ENCODE results near the gene ILF3.
"Not testable (repeated sequence)": the region's sequence is repeated elsewhere in the genome, so short reads cannot be mapped to it uniquely, and the experiment has no call there.

The ILF3 gene

DNA sequence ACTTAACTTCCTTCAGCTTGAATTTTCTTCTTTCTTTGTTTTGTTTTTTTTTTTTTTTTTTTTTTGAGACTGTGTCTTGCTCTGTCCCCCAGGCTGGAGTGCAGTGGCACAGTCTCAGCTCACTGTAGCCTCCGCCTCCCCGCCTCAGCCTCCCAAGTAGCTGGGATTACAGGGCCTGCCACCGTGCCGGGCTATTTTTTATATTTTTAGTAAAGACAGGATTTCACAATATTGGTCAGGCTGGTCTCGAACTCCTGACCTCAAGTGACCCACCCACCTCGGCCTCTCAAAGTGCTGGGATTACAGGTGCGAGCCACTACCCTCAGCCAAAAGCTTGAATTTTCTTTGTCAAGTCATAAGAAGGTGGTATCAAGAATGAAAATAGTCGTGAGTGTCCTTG is 21.1 kb downstream of the ILF3 start:
- not testable (repeated sequence) for DNase-seq (ENCODE audit: low read depth)

DNA sequence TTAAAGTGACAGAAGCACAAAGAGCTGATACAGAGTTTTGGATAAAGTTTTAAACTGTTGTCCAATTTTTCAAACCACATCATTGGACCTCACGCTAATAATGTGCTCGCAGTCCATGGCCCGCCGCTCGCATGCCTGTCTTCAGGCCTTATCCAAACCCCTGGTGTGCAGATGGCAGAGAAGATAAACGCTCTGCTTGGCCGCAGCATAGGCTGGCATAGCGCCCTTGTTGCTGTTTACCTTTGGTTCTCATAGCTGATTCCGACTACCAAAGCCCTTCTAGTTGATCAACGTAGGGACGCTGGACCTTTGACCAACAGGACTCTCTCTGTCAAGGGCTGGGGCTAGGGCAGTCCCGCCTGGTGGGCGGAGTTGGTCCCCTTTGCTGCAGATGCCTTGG is 23.6 kb downstream of the ILF3 start:
- no peak for DNase-seq (ENCODE audit: low read depth)

DNA sequence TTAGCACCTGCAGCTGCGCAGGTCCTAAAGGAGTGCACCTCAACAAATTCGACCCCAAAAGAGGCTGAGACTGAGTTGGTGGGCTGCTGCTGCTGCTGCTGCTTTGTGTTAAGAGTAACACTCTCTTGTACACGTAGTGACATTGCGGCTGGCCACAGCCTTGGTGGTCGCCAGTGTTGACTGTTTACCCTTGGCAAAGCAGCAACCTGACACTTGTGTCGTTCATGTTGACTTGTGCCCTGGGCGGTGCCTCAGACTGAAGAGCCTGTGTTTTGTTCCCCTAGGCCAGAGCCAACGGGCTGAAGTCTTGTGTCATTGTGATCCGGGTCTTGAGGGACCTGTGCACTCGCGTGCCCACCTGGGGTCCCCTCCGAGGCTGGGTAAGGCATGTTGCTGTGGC is 24.7 kb downstream of the ILF3 start:
- DNase-seq (ENCODE audit: low read depth), result no peak

- DNase-seq (ENCODE audit: low read depth), result no peak
Observed at GRCh38 chr19:10679743-10680142, 25.6 kb downstream of the ILF3 start.

- DNase-seq (ENCODE audit: low read depth), result no peak
Observed at GRCh38 chr19:10680545-10681135, 26.5 kb downstream of the ILF3 start.

- DNase-seq (ENCODE audit: low read depth), result no peak
Observed at GRCh38 chr19:10681658-10682057, 27.5 kb downstream of the ILF3 start.

DNA sequence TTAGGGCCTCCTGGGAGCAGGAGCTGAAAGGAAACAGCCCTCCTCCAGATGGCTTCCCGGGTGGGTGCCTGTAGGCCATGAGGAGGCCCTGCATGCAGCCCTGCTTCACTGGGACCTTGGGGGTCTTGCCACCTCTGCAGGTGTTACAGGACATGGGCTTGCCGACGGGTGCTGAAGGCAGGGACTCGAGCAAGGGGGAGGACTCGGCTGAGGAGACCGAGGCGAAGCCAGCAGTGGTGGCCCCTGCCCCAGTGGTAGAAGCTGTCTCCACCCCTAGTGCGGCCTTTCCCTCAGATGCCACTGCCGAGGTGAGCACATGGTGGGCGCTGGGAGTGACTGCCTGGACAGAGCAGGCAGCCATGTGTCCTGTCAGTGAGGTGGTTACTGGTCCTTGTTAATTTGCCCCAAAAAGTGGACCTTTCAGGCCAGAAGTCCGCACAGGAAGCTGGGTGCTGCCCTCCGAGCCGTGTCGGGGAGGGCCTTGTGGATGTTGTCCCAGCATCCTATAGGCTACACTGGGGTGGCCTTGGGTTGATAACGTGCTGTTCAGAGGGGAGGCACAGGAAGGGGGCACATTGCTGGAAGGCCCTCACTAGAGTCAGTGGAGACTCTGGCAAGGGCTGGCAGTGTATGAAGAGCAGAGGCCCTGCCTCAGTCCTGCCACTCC is 28.4 kb downstream of the ILF3 start:
- DNase-seq (ENCODE audit: low read depth), result no peak

DNA sequence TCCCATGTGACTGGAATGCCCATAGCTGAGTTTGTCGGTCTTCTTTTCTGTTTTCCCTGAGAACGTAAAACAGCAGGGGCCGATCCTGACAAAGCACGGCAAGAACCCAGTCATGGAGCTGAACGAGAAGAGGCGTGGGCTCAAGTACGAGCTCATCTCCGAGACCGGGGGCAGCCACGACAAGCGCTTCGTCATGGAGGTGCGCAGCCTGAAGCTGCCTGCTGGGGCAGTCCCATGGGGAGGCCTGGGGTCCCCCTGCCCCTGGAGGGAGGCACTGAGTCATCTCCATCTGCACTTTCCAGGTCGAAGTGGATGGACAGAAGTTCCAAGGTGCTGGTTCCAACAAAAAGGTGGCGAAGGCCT is 28.9 kb downstream of the ILF3 start:
- no peak for DNase-seq (ENCODE audit: low read depth)

DNA sequence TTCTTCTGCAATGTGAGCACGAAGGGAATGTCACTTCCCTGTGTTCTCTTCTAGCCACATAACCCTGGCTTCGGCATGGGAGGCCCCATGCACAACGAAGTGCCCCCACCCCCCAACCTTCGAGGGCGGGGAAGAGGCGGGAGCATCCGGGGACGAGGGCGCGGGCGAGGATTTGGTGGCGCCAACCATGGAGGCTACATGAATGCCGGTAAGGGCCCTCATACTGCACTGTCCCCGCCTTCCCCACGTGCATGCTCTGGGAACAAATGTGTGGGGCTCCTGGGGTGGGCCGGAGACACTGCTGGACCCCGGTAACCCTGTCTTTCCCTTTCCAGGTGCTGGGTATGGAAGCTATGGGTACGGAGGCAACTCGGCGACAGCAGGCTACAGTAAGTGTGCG is 29.4 kb downstream of the ILF3 start:
- no peak for DNase-seq (ENCODE audit: low read depth)

- DNase-seq (ENCODE audit: low read depth), result no peak
Observed at GRCh38 chr19:10685210-10685609, 31.1 kb downstream of the ILF3 start.

- DNase-seq (ENCODE audit: low read depth), result no peak
Observed at GRCh38 chr19:10686193-10686592, 32.0 kb downstream of the ILF3 start.

DNA sequence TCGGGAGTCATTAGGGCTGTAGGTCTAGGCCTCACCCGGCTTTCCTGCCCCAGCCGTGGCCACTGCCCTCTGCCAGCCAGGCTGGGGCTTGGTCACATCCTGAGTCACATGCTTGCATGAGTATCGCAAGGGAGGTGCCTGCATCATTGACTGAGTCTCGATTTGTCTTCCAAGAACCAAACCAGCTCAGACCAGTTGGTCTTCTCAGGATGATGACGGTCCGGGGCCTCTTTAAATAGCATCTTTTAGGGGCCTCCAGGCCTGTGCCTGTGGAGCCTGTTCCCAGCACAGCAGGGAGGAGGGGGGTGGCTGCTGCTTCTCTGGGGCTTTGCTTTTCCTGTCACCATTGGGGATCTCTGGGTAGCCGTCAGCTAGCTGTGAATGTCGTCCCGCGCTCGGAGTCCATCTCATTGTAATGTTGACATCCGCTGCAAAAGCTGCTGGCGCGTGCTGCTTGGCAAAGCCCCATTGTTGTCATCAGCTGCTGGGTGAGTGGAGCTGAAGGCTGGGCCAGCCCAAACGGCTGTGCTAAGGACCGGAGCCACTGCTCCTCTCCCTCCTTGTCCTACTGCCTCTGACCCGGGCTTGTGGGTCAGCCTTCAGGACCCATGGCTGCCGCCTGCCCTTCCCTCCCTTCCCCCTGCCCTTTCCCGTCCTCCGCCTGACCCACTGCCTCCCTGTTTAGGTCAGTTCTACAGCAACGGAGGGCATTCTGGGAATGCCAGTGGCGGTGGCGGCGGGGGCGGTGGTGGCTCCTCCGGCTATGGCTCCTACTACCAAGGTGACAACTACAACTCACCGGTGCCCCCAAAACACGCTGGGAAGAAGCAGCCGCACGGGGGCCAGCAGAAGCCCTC is 32.7 kb downstream of the ILF3 start:
- DNase-seq (ENCODE audit: low read depth), result no peak

DNA sequence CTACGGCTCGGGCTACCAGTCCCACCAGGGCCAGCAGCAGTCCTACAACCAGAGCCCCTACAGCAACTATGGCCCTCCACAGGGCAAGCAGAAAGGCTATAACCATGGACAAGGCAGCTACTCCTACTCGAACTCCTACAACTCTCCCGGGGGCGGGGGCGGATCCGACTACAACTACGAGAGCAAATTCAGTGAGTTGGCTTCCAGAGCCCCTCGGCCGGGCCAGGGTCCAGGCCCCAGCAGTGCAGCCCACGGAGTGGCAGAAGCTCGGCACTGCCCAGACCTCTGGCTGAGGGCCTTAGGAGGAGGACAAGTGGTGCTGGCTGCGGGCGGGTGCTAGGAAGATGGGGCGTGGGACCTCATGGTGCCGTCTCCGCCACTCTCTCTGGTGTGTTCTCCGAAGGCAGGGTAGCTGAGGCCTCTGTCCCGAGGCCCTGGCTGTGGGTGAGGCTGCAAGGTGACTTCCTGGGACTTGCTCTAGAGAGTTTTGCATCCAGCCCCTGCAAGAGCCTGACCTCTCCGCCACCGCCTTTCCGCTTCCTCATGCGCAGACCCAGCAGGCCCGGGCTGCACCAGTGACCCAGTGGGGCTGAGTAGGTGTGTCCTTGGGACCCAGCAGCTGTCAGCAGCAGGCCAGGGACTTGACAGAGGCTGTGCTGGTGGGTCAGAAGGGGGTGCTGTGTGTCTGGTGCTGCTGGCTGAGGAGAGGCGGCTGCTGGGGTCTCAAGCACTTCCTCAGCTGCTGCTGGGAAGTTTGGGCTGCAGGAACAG is 33.6 kb downstream of the ILF3 start:
- DNase-seq (ENCODE audit: low read depth), result no peak

GRCh38 chr19:10688545-10689280 is 34.6 kb downstream of the ILF3 start:
- no peak for DNase-seq (ENCODE audit: low read depth)

DNA sequence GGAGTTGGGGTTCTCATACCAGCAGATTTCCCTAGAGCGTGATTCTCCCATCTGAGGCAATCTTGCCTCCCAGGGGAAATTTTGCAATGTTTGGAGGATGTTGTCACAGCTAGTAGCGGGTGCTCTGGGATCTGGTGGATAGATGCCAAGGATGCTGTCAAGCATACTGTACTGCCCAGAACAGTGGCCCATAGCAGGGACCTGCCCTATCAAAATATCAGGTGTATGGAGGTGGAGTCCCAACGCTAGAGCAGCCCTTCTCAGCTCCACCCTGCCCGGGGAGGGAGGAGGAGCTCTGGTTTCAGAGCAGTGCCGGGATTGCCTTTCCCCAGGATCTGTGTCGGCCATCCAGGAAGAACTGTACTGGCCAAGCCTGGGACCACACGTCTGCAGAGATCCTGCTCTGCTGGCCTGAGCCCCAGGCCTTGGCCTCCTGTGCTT is 36.2 kb downstream of the ILF3 start:
- DNase-seq (ENCODE audit: low read depth), result no peak

DNA sequence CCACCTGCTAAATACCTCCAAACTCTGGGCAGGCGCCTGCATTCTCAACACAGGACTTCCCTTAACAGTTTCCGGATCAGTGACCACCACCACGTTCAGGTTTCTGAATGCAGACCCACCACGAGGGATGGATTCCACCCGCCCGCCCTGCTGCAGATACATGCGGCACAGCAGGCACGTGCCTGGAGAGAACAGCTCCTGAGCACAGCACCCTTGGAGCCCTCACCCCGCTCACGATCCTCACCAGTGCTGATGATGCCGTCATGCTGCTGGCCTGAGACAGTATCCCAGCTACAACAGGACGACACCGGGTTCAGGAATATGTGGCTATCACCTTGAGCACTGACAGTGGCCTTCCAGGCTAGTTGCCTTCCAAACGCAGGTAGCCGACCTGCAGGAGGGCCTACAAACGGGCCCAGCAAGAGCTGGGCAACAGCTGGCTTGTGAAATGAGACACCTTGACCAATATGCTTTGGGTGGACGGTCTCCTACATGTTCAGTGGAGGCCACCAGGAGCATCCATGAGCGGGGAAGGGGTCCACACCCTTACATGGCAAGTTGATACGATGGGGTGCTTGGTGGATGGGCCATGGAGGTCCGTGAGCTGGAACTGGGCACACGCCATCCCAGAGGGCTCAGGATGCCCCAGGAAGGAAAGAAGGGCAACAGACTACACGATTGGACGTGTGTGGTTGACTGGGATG is 37.2 kb downstream of the ILF3 start:
- DNase-seq (ENCODE audit: low read depth), result no peak

GRCh38 chr19:10691883-10692282 is 37.7 kb downstream of the ILF3 start:
- no peak for DNase-seq (ENCODE audit: low read depth)

DNA sequence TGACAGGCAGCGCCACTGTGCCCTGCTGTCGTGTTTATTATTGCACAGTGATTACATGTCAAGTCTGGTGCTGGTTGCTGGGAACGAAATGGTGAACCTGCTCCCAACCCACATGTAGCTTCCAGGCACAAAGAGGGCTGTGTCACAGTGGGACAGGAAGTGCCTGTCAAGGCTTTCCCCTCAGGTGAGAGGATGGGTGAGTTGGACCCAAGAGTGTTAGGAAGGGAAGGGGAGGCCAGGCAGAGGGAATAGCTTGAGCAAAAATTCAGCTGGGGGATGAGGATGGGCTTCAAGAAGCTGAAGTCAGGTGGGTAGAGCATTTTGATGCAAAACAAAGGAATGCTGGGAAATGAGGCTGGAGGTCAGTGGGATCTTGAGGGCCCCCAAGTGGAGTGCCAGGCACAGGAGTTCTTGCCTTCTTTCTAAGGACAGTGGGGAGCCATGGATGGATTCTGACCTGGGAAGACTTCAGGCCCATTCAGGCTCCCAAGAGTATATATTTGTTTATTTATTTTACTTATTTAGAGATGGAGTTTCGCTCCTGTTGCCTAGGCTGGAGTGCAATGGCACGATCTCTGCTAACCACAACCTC is 38.6 kb downstream of the ILF3 start:
- no peak for DNase-seq (ENCODE audit: low read depth)

DNA sequence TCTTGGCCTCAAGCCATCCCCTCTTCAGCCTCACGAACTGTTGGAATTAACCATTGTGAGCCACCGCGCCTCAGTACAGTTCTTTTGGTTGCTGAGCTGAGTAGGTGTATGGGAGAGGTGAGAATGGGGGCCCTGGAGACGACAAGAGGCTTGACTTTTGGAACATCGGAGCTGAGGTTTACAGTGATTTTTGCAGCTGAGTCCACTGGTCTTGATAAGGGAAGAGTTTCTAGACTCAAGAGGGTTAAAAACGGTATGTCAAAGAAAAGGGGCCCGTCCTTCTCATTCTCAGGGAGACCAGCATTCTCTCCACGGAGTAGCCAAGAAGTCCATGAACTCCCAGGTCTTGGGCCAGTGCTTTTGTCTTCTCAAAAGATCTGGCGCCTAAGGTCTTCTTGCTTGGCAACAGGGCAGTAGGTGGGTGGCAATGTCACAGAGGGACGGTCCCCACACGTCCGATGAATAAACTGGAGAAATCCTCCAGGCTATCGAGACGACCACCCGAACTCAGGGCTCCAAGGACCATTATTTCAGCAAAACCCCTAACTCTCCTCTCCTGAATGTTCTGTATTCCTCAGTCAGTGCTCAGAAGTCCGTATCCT is 40.7 kb downstream of the ILF3 start:
- no peak for DNase-seq (ENCODE audit: low read depth)
